Sigmoid colon (tissue), 4 donors: ENCODE results near the gene SPINK6.

Source experiments
- CTCF ChIP-seq, 4 experiments: fragments of 450-650 bp in 3 of 4; fragments of 200-600 bp in 1 of 4; IDR thresholded peaks; one replicate each; pipeline ENCODE4 v1.5.1; 2016 to 2019; ENCODE audit warnings: antibody characterized with exemption in 4 of 4, mild to moderate bottlenecking in 3 of 4, moderate library complexity in 2 of 4
- EP300 ChIP-seq, 4 donors: sonication (generic); formaldehyde crosslinking; IDR thresholded peaks; one replicate each; pipeline ENCODE4 v1.6.1; 2017; ENCODE audit warnings: antibody characterized with exemption in 4 of 4
- POLR2A ChIP-seq, 2 donors: fragments of 450-650 bp; IDR thresholded peaks; one replicate each; pipeline ENCODE4 v1.6.1; 2016; ENCODE audit warnings: antibody characterized with exemption in 2 of 2, mild to moderate bottlenecking in 2 of 2, moderate library complexity in 2 of 2
- POLR2AphosphoS5 ChIP-seq, 4 donors: sonication (generic); formaldehyde crosslinking; IDR thresholded peaks; one replicate each; pipeline ENCODE4 v1.6.1; 2017; ENCODE audit warnings: antibody characterized with exemption in 4 of 4

GRCh38 chr5:148166550-148167283, 36.1 kb upstream of the SPINK6 start:
- no peak for TF ChIP-seq CTCF (IDR thresholded peaks at IDR 0.05)
- no peak for TF ChIP-seq EP300 (IDR thresholded peaks at IDR 0.05)
- TF ChIP-seq POLR2A (IDR thresholded peaks at IDR 0.05): no peak
- TF ChIP-seq POLR2AphosphoS5 (IDR thresholded peaks at IDR 0.05): no peak
